Measurements from ENCODE around the gene SPN.
"Not testable (repeated sequence)": the region's sequence is repeated elsewhere in the genome, so short reads cannot be mapped to it uniquely, and the experiment has no call there.

DNA sequence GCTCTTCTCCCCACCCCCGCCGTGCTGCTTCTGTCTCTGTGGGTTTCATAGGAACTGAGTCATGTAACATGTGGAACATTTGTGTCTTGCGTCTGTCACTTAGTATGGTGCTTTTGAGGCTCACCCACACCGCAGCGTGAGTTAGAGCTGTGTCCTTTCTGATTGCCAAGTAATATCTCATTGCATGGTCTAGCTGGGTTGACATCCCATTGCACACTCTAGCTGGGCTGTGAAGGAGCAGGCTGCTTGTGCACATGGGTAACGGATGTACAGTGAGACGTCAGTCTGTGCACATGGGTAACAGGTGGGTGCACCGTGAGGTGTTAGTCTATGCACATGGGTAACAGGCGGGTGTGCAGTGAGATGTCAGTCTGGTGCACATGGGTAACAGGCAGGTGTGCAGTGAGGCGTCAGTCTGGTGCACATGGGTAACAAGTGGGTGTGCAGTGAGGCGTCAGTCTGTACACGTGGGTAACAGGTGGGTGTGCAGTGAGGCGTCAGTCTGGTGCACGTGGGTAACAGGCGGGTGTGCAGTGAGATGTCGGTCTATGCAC lies 36.2 kb upstream of the SPN start:
- TF ChIP-seq POLR2AphosphoS5, POLR2A, TAF1 (IDR thresholded peaks at IDR 0.05; ENCODE audit: low read depth, low read length): not testable (repeated sequence)

All from GM12891 (cell line).